22Rv1 (cell line): ENCODE data around the gene PALLD.

Experiments
- ZFX ChIP-seq: fragments of 450-650 bp; IDR thresholded peaks from 2 replicates; pipeline ENCODE4 v1.6.1; 2017; ENCODE audit warnings: antibody characterized with exemption, borderline replicate concordance
- TF ChIP-seq, protein P1 (sequence below): fragments of 450-650 bp; IDR thresholded peaks from 2 replicates; pipeline ENCODE4 v1.5.1; 2017; ENCODE audit warnings: mild to moderate bottlenecking

DNA sequence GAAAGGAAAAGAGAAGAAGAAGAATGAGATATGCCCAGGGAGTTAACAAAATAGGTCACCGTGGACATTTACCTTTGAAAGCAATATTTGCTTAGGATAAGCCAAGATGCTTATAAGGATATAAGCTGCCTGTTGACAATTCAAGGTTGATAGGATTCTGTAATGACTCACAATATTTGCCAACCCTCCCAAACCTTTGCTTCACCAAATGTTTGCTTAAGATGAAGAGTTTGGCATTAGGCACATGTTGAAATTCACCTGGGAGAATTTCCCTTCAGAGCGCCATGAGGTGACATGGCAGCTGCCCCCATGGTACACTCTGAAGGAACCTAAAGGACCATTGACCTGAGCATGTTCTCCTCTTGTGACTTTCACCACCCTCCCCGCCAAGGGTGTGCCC lies 4.6 kb downstream of the PALLD start:
- TF ChIP-seq, protein P1, sequence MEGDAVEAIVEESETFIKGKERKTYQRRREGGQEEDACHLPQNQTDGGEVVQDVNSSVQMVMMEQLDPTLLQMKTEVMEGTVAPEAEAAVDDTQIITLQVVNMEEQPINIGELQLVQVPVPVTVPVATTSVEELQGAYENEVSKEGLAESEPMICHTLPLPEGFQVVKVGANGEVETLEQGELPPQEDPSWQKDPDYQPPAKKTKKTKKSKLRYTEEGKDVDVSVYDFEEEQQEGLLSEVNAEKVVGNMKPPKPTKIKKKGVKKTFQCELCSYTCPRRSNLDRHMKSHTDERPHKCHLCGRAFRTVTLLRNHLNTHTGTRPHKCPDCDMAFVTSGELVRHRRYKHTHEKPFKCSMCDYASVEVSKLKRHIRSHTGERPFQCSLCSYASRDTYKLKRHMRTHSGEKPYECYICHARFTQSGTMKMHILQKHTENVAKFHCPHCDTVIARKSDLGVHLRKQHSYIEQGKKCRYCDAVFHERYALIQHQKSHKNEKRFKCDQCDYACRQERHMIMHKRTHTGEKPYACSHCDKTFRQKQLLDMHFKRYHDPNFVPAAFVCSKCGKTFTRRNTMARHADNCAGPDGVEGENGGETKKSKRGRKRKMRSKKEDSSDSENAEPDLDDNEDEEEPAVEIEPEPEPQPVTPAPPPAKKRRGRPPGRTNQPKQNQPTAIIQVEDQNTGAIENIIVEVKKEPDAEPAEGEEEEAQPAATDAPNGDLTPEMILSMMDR, result no peak
- TF ChIP-seq ZFX, result no peak
